HFFc6 (cell line): ENCODE measurements around the gene GDAP2. TPM values are rescaled to one million over a fixed set of nuclear protein-coding genes. Genes with fewer than 3 reads are reported as not detected.

Experiments used
- DNase-seq: peaks from one replicate; pipeline ENCODE4 v3.0.0-alpha.2; 2018
- H3K27ac Mint-ChIP-seq: 2 replicates; pipeline ENCODE4 v1.8.0; 2020; ENCODE audit warnings: mild to moderate bottlenecking, mixed read lengths
- H3K27me3 Mint-ChIP-seq: 2 replicates; pipeline ENCODE4 v1.8.0; 2021; ENCODE audit warnings: mild to moderate bottlenecking, moderate library complexity, mixed read lengths; ENCODE audit not compliant: insufficient read depth
- H3K36me3 Mint-ChIP-seq: 2 replicates; pipeline ENCODE4 v1.8.0; 2021; ENCODE audit warnings: low read depth, mixed read lengths
- H3K4me1 Mint-ChIP-seq: 2 replicates; pipeline ENCODE4 v1.8.0; 2020; ENCODE audit warnings: low read depth, mixed read lengths
- H3K4me3 Mint-ChIP-seq: 2 replicates; pipeline ENCODE4 v1.8.0; 2020; ENCODE audit warnings: mild to moderate bottlenecking, moderate library complexity, mixed read lengths
- H3K9me3 Mint-ChIP-seq: 2 replicates; pipeline ENCODE4 v1.8.0; 2020; ENCODE audit warnings: mild to moderate bottlenecking, mixed read lengths
- CTCF ChIP-seq: fragments of 200-600 bp; sonication (generic); IDR thresholded peaks from 2 replicates; pipeline ENCODE4 v1.5.0; 2021; ENCODE audit warnings: antibody characterized with exemption, mild to moderate bottlenecking
- long read RNA-seq: library from polyadenylated mRNA; unstranded; transcript quantifications from one replicate; pipeline ENCODE4 v2.0.0, GENCODE V29; 2019
- total RNA-seq, 6 experiments: library from RNA; stranded (reverse); fragmentation: NEBNext Ultra II Directional; extraction: Animal tissue kit (Norgen Biotek cat#: 25700); gene quantifications; 2 replicates in 1 of 6; 3 replicates in 5 of 6; pipeline ENCODE4 v1.2.3, GENCODE V29; 2021

The GDAP2 gene
- 10 to 100 TPM; 21.6 to 29.8 (median 27.1) TPM for total RNA-seq
- long read RNA-seq, full-length matches to known transcripts: 19 of 27 reads
- long read RNA-seq, partial matches to known transcripts: 2 of 27 reads
- long read RNA-seq, other reads (novel, unspliced or antisense): 6 of 27 reads

- H3K4me3 Mint-ChIP-seq: peak within 1 kb of the TSS; percentile 96
- DNase-seq: peak; percentile 96
- no peak for TF ChIP-seq CTCF
- H3K36me3 Mint-ChIP-seq: peaks cover 4% of the 10 kb centered on the region; the same call in 1 of the 2 replicates
- H3K4me1 Mint-ChIP-seq: peaks cover 56% of the 10 kb centered on the region
- peaks cover 2% of the 10 kb centered on the region; the same call in 1 of the 2 replicates for H3K27me3 Mint-ChIP-seq
- no peaks in the 10 kb centered on the region for H3K9me3 Mint-ChIP-seq
- peak within 1 kb of the TSS; percentile 67 for H3K27ac Mint-ChIP-seq
Observed at GRCh38 chr1:117929343-117930172, at the start of gene GDAP2, which contains the start of gene WDR3. Gene GDAP2 (minus strand): TSS chr1:117929621. CDS start chr1:117920357, 9,264 bp downstream. Gene WDR3 (plus strand): TSS chr1:117929739. CDS start chr1:117933320, 3,581 bp downstream.

- no peak for TF ChIP-seq CTCF
- peaks cover 2% of the 10 kb centered on the region; the same call in 1 of the 2 replicates for H3K27me3 Mint-ChIP-seq
- DNase-seq: no peak
- no peaks in the 10 kb centered on the region for H3K36me3 Mint-ChIP-seq
- H3K4me3 Mint-ChIP-seq: no peak overlapping the region
- H3K9me3 Mint-ChIP-seq: no peaks in the 10 kb centered on the region
- no peaks in the 10 kb centered on the region for H3K4me1 Mint-ChIP-seq
- H3K27ac Mint-ChIP-seq: no peak overlapping the region
Observed at GRCh38 chr1:117976381-117976780, 47.0 kb upstream of the GDAP2 start.

- Mint-ChIP-seq H3K27ac (no peak overlapping the region), H3K36me3 (no peaks in the 10 kb centered on the region), H3K4me1 (peaks cover 6% of the 10 kb centered on the region), H3K27me3 (peaks cover 2% of the 10 kb centered on the region; the same call in 1 of the 2 replicates), H3K4me3 (no peak overlapping the region), H3K9me3 (no peaks in the 10 kb centered on the region)
- DNase-seq: no peak
- TF ChIP-seq CTCF: no peak
Observed at GRCh38 chr1:117971777-117972176, 42.4 kb upstream of the GDAP2 start.

GRCh38 chr1:117970252-117970651 is 40.8 kb upstream of the GDAP2 start:
- no peaks in the 10 kb centered on the region for H3K9me3 Mint-ChIP-seq
- H3K27ac Mint-ChIP-seq: no peak overlapping the region
- peaks cover 6% of the 10 kb centered on the region for H3K4me1 Mint-ChIP-seq
- DNase-seq: no peak
- no peaks in the 10 kb centered on the region for H3K36me3 Mint-ChIP-seq
- H3K4me3 Mint-ChIP-seq: no peak overlapping the region
- peaks cover 2% of the 10 kb centered on the region; the same call in 1 of the 2 replicates for H3K27me3 Mint-ChIP-seq
- TF ChIP-seq CTCF: no peak

GRCh38 chr1:117967881-117968280 is 38.5 kb upstream of the GDAP2 start:
- DNase-seq: no peak
- TF ChIP-seq CTCF: no peak
- H3K4me1 Mint-ChIP-seq: peaks cover 6% of the 10 kb centered on the region
- H3K36me3 Mint-ChIP-seq: no peaks in the 10 kb centered on the region
- no peak overlapping the region for H3K4me3 Mint-ChIP-seq
- peaks cover 2% of the 10 kb centered on the region; the same call in 1 of the 2 replicates for H3K27me3 Mint-ChIP-seq
- no peak overlapping the region for H3K27ac Mint-ChIP-seq
- no peaks in the 10 kb centered on the region for H3K9me3 Mint-ChIP-seq
